DOHH2 (cell line): Measurements from ENCODE around the gene ABCA3.

Source experiments
- H3F3A ChIP-seq: fragments of 200-600 bp; sonication (generic), shearing (Covaris generic); 2 replicates; pipeline ENCODE4 v1.6.0; 2016; ENCODE audit warnings: antibody characterized with exemption, mild to moderate bottlenecking; ENCODE audit not compliant: control insufficient read depth, insufficient read depth
- H3K27ac ChIP-seq: fragments of 200-600 bp; sonication (generic); 2 replicates; pipeline ENCODE4 v1.5.1; 2014; ENCODE audit warnings: low read depth, mild to moderate bottlenecking, low read length, moderate library complexity
- H3K27me3 ChIP-seq: fragments of 200-600 bp; sonication (generic); 2 replicates; pipeline ENCODE4 v1.6.1; 2014; ENCODE audit warnings: mild to moderate bottlenecking, low read length, mixed read lengths; ENCODE audit not compliant: control insufficient read depth
- H3K36me3 ChIP-seq: fragments of 200-600 bp; sonication (generic); 2 replicates; pipeline ENCODE4 v1.6.1; 2014; ENCODE audit warnings: mild to moderate bottlenecking, low read length, moderate library complexity, mixed read lengths; ENCODE audit not compliant: control insufficient read depth
- H3K4me1 ChIP-seq: fragments of 200-600 bp; sonication (generic); 2 replicates; pipeline ENCODE4 v1.6.1; 2014; ENCODE audit warnings: mild to moderate bottlenecking, low read length, mixed read lengths; ENCODE audit not compliant: control insufficient read depth
- H3K4me2 ChIP-seq: fragments of 200-600 bp; sonication (generic); 2 replicates; pipeline ENCODE4 v1.6.0; 2014; ENCODE audit warnings: mild to moderate bottlenecking, low read length, moderate library complexity
- H3K4me3 ChIP-seq: fragments of 200-600 bp; sonication (generic); 2 replicates; pipeline ENCODE4 v1.5.1; 2014; ENCODE audit warnings: mild to moderate bottlenecking, low read length, mixed read lengths
- H3K79me2 ChIP-seq: fragments of 200-600 bp; sonication (generic); 2 replicates; pipeline ENCODE4 v1.6.1; 2014; ENCODE audit warnings: mild to moderate bottlenecking, low read length, mixed read lengths; ENCODE audit not compliant: control insufficient read depth
- H3K9me2 ChIP-seq: fragments of 200-600 bp; sonication (generic); replicated peaks from 2 replicates; pipeline ENCODE4 v1.6.1; 2014; ENCODE audit warnings: mild to moderate bottlenecking, low read length, mixed read lengths; ENCODE audit not compliant: control insufficient read depth
- H3K9me3 ChIP-seq: fragments of 200-600 bp; sonication (generic); 2 replicates; pipeline ENCODE4 v1.6.1; 2014; ENCODE audit warnings: antibody characterized with exemption, low read length, mixed read lengths; ENCODE audit not compliant: control insufficient read depth, insufficient read depth
- H4K20me1 ChIP-seq: fragments of 200-600 bp; sonication (generic); 2 replicates; pipeline ENCODE4 v1.6.0; 2014; ENCODE audit warnings: low read depth, mild to moderate bottlenecking, antibody characterized with exemption, low read length, moderate library complexity; ENCODE audit not compliant: control insufficient read depth, insufficient read depth
- EZH2phosphoT487 ChIP-seq: fragments of 200-600 bp; sonication (generic); IDR thresholded peaks from 2 replicates; pipeline ENCODE4 v1.6.1; 2017; ENCODE audit warnings: borderline replicate concordance, mild to moderate bottlenecking, antibody characterized with exemption, low read length, moderate library complexity, mixed read lengths
- TF ChIP-seq, protein P1 (sequence below): fragments of 200-600 bp; sonication (generic); IDR thresholded peaks from one replicate; pipeline ENCODE4 v1.5.1; 2014; ENCODE audit warnings: antibody characterized with exemption, mild to moderate bottlenecking, low read depth, low read length; ENCODE audit not compliant: poor library complexity, severe bottlenecking

Gene ABCA3

DNA sequence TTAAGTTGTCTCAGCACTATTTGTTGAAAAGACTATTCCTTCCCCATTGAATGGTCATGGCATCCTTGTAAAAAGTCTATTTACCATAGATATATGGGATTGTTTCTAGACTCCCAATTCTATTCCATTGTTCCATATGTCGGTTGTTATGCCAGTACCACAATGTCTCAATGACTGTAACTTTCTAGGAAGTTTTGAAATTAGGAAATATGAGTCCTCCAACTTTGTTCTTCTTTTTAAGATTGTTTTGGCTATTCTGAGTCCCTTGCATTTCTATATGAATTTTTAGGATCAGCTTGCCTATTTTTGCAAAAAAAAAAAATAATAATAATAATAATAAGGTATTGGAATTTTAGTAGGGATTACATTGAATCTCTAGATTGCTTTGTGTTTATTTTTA, 43.0 kb upstream of the ABCA3 start:
- Histone ChIP-seq H3K36me3 (no peaks in the 10 kb centered on the region), H3K4me3 (no peak overlapping the region), H3K9me3 (peaks cover under 1% of the 10 kb centered on the region; the same call in 1 of the 2 replicates), H3F3A (no peaks in the 10 kb centered on the region), H3K4me2 (no peak overlapping the region), H3K4me1 (no peaks in the 10 kb centered on the region), H3K27ac (no peak overlapping the region), H3K27me3 (peaks cover 15% of the 10 kb centered on the region), H3K9me2 (no peaks in the 10 kb centered on the region), H3K79me2 (no peaks in the 10 kb centered on the region), H4K20me1 (no peaks in the 10 kb centered on the region)
- TF ChIP-seq EZH2phosphoT487: no peak
- TF ChIP-seq, protein P1, sequence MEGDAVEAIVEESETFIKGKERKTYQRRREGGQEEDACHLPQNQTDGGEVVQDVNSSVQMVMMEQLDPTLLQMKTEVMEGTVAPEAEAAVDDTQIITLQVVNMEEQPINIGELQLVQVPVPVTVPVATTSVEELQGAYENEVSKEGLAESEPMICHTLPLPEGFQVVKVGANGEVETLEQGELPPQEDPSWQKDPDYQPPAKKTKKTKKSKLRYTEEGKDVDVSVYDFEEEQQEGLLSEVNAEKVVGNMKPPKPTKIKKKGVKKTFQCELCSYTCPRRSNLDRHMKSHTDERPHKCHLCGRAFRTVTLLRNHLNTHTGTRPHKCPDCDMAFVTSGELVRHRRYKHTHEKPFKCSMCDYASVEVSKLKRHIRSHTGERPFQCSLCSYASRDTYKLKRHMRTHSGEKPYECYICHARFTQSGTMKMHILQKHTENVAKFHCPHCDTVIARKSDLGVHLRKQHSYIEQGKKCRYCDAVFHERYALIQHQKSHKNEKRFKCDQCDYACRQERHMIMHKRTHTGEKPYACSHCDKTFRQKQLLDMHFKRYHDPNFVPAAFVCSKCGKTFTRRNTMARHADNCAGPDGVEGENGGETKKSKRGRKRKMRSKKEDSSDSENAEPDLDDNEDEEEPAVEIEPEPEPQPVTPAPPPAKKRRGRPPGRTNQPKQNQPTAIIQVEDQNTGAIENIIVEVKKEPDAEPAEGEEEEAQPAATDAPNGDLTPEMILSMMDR: no peak

DNA sequence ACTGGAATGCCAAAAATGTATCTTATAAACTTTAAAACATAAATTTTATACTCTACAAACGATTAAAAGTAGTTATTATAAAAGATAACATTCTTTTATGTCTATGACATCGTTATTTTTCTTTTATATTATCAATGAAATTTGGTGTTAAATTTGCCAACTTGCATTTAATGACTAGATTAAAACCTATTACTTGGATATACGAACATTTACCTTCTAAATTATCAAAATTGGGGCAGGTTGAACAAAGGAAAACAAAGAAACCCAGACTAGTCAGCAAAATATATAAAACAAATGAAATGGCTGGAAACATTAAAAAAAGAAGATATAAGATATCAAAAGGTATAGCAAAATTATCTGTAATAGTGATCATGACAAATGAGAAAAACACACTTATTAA, 34.1 kb upstream of the ABCA3 start:
- H3K9me3 ChIP-seq: no peaks in the 10 kb centered on the region
- no peaks in the 10 kb centered on the region for H4K20me1 ChIP-seq
- no peak overlapping the region for H3K4me3 ChIP-seq
- no peak for TF ChIP-seq EZH2phosphoT487
- TF ChIP-seq, protein P1: no peak
- H3K4me2 ChIP-seq: no peak overlapping the region
- no peaks in the 10 kb centered on the region for H3F3A ChIP-seq
- H3K4me1 ChIP-seq: no peaks in the 10 kb centered on the region
- H3K79me2 ChIP-seq: no peaks in the 10 kb centered on the region
- no peaks in the 10 kb centered on the region for H3K9me2 ChIP-seq
- H3K27ac ChIP-seq: no peak overlapping the region
- no peaks in the 10 kb centered on the region for H3K36me3 ChIP-seq
- H3K27me3 ChIP-seq: peaks cover 26% of the 10 kb centered on the region

DNA sequence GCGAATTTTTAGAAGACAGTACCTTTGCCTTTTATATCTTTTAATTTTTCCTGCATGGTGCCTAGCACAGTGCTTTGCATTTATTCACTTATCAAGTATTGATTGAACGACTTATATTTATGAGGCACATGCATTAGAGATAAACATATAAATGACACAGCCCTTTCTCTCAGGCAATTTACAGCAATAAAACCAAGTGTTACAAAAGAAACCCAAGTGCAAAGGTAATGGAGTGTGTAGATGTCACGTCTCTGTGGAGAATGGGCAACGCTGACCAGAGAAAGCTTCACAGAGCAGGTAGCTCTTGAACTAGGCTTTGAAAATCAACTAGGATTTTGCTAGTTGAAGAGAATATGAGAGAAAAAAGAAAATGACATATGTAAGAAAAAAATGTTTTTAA, 32.6 kb upstream of the ABCA3 start:
- Histone ChIP-seq H3K4me2 (no peak overlapping the region), H3K4me3 (no peak overlapping the region), H3K79me2 (no peaks in the 10 kb centered on the region), H3K36me3 (no peaks in the 10 kb centered on the region), H3K27me3 (peaks cover 32% of the 10 kb centered on the region), H3K9me2 (no peaks in the 10 kb centered on the region), H3F3A (no peaks in the 10 kb centered on the region), H4K20me1 (no peaks in the 10 kb centered on the region), H3K27ac (no peak overlapping the region), H3K9me3 (no peaks in the 10 kb centered on the region), H3K4me1 (no peaks in the 10 kb centered on the region)
- TF ChIP-seq, protein P1: no peak

DNA sequence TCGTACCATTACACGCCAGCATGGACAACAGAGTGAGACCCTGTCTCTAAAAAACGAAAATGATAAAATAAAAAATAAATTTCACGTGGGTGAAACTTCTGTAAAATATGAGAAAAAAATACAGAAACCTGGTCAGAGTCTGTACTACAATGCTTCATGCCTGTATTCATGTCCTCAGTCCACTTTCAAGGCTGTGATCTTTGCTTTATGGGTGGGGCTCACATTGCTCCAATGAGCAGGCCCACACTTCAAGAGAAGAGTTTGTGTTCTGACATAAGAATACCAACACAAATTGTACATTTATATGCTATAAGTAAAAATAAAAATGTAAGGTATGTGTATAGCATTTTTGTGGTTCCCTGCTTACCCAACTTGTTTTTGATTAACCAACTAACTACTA, 32.2 kb upstream of the ABCA3 start:
- Histone ChIP-seq H4K20me1 (no peaks in the 10 kb centered on the region), H3K79me2 (no peaks in the 10 kb centered on the region), H3K27me3 (peaks cover 35% of the 10 kb centered on the region), H3K4me2 (no peak overlapping the region), H3F3A (no peaks in the 10 kb centered on the region), H3K27ac (no peak overlapping the region), H3K9me3 (no peaks in the 10 kb centered on the region), H3K36me3 (no peaks in the 10 kb centered on the region), H3K4me3 (no peak overlapping the region), H3K9me2 (no peaks in the 10 kb centered on the region), H3K4me1 (no peaks in the 10 kb centered on the region)
- TF ChIP-seq, protein P1: no peak
- TF ChIP-seq EZH2phosphoT487: no peak
